Measurements from ENCODE around the gene UBR7.

- TF ChIP-seq USF1 (IDR thresholded peaks at IDR 0.05) (no peak), EP300 (IDR thresholded peaks at IDR 0.05; ENCODE audit: borderline replicate concordance) (no peak), CREB1 (IDR thresholded peaks at IDR 0.05; ENCODE audit: low read depth) (no peak), TEAD4 (IDR thresholded peaks at IDR 0.05) (no peak), MAX (IDR thresholded peaks at IDR 0.05) (no peak), RAD21 (IDR thresholded peaks at IDR 0.05; ENCODE audit: low read depth) (no peak), TAF1 (IDR thresholded peaks at IDR 0.05; ENCODE audit: low read depth) (no peak), ZBTB7A (IDR thresholded peaks at IDR 0.05; ENCODE audit: low read depth) (no peak), YY1 (IDR thresholded peaks at IDR 0.05; ENCODE audit: low read depth) (no peak), FOXM1 (IDR thresholded peaks at IDR 0.05; ENCODE audit: borderline replicate concordance, low read depth) (no peak), REST (IDR thresholded peaks at IDR 0.05; ENCODE audit: low read depth) (no peak), EGR1 (IDR thresholded peaks at IDR 0.05) (no peak), CEBPB (IDR thresholded peaks at IDR 0.05) (no peak), NFIC (IDR thresholded peaks at IDR 0.05) (no peak)
These were observed 23.5 kb downstream of the UBR7 start for GRCh38 chr14:93230539-93230938.

Measured in Ishikawa (cell line).